EH (cell line): Measurements from ENCODE around the gene ZDHHC4.
"Not testable (repeated sequence)": the region's sequence is repeated elsewhere in the genome, so short reads cannot be mapped to it uniquely, and the experiment has no call there.

Source experiments
- DNase-seq: peaks from one replicate; pipeline ENCODE4 v3.0.0-alpha.2; 2015; ENCODE audit warnings: low read depth

Gene ZDHHC4

GRCh38 chr7:6607651-6608051 is 30.4 kb downstream of the ZDHHC4 start:
- no peak for DNase-seq

GRCh38 chr7:6608081-6608480 is 30.8 kb downstream of the ZDHHC4 start:
- DNase-seq = no peak

- no peak for DNase-seq
These were observed 31.5 kb downstream of the ZDHHC4 start for GRCh38 chr7:6608794-6609193.

GRCh38 chr7:6612819-6613218 is 35.6 kb downstream of the ZDHHC4 start:
- DNase-seq = no peak

GRCh38 chr7:6613706-6614105 is 36.5 kb downstream of the ZDHHC4 start:
- no peak for DNase-seq

GRCh38 chr7:6614953-6615722 is 37.9 kb downstream of the ZDHHC4 start, which contains the start of gene ZNF853:
TSS of gene ZNF853 (plus strand) at chr7:6615610. CDS start at chr7:6616175, 565 bp downstream.
- no peak for DNase-seq

GRCh38 chr7:6615723-6616555 is 38.7 kb downstream of the ZDHHC4 start:
- DNase-seq = no peak

- DNase-seq = no peak
These were observed 39.8 kb downstream of the ZDHHC4 start for GRCh38 chr7:6616854-6617643.

GRCh38 chr7:6618621-6619020 is 41.4 kb downstream of the ZDHHC4 start:
- peak; percentile 16 for DNase-seq

- DNase-seq = no peak
These were observed 42.7 kb downstream of the ZDHHC4 start for GRCh38 chr7:6619961-6620360.

GRCh38 chr7:6621195-6622133 is 44.2 kb downstream of the ZDHHC4 start:
- DNase-seq = no peak

GRCh38 chr7:6622134-6622710 is 45.0 kb downstream of the ZDHHC4 start:
- no peak for DNase-seq

- no peak for DNase-seq
These were observed 46.5 kb downstream of the ZDHHC4 start for GRCh38 chr7:6623589-6624245.

GRCh38 chr7:6624246-6624611 is 47.0 kb downstream of the ZDHHC4 start:
- DNase-seq = no peak

GRCh38 chr7:6628045-6628444 is 50.8 kb downstream of the ZDHHC4 start:
- DNase-seq = no peak

- no peak for DNase-seq
These were observed 53.0 kb downstream of the ZDHHC4 start for GRCh38 chr7:6630007-6630849.

GRCh38 chr7:6631605-6632004 is 54.4 kb downstream of the ZDHHC4 start:
- DNase-seq = no peak

- no peak for DNase-seq
These were observed 56.8 kb downstream of the ZDHHC4 start for GRCh38 chr7:6634021-6634420.

GRCh38 chr7:6634971-6635370 is 57.7 kb downstream of the ZDHHC4 start:
- DNase-seq = not testable (repeated sequence)
